Panc1 (cell line): ENCODE results near the gene SDC3. TPM values are rescaled to one million over a fixed set of nuclear protein-coding genes. Genes with fewer than 3 reads are reported as not detected.

Experiments used
- ATAC-seq: fragments of 200-7000 bp; cut with Tn5 transposase; 2 replicates; pipeline ENCODE4 v1.9.1; 2020; ENCODE audit warnings: mild to moderate bottlenecking, moderate library complexity
- BruUV-seq: library from RNA; stranded (reverse); fragments of 400-500 nt; replicated peaks from 2 replicates; lab custom pipeline; 2021; lab: Mats Ljungman, UMichigan
- CTCF ChIA-PET: fragments of 300-600 bp; sonication (Branson Sonifier 250); formaldehyde crosslinking; loops from one replicate; lab custom pipeline; 2022; ENCODE audit warnings: antibody characterized with exemption; lab: Charles Lee
- POLR2A ChIA-PET: fragments of 300-600 bp; sonication (Branson Sonifier 250); formaldehyde crosslinking; loops from one replicate; lab custom pipeline; 2022; ENCODE audit warnings: antibody characterized with exemption; lab: Charles Lee
- DNase-seq: peaks from one replicate; pipeline ENCODE4 v3.0.0-alpha.2; 2010; ENCODE audit warnings: low read depth, low spot score
- H3K27ac ChIP-seq: 2 replicates; pipeline ENCODE4 v1.5.1; 2011; ENCODE audit warnings: mild to moderate bottlenecking, low read length, inconsistent platforms
- H3K27me3 ChIP-seq: fragments of 200-500 bp; sonication (Bioruptor generic); 2 replicates; pipeline ENCODE4 v1.6.0; 2014; ENCODE audit warnings: low read length, inconsistent platforms; ENCODE audit not compliant: control insufficient read depth, insufficient read depth
- H3K36me3 ChIP-seq: fragments of 200-500 bp; sonication (Bioruptor generic); 2 replicates; pipeline ENCODE4 v1.5.1; 2014; ENCODE audit warnings: inconsistent platforms, mild to moderate bottlenecking, low read length, moderate library complexity; ENCODE audit not compliant: control insufficient read depth, insufficient read depth
- H3K4me1 ChIP-seq: 2 replicates; pipeline ENCODE4 v1.5.1; 2011; ENCODE audit warnings: inconsistent platforms, mild to moderate bottlenecking, low read length, moderate library complexity; ENCODE audit not compliant: control insufficient read depth, insufficient read depth
- H3K4me3 ChIP-seq, 2 experiments: 2 replicates each; pipeline ENCODE4 v1.5.1; 2011 to 2012; ENCODE audit warnings: low read depth in 2 of 2, low read length in 2 of 2, mild to moderate bottlenecking in 2 of 2, inconsistent platforms in 1 of 2, moderate library complexity in 1 of 2
- H3K9me3 ChIP-seq: fragments of 200-500 bp; sonication (Bioruptor generic); 2 replicates; pipeline ENCODE4 v1.5.1; 2014; ENCODE audit warnings: low read depth, mild to moderate bottlenecking, inconsistent platforms, low read length, moderate library complexity; ENCODE audit not compliant: control insufficient read depth, insufficient read depth
- CTCF ChIP-seq: fragments of 450-650 bp; IDR thresholded peaks from 2 replicates; pipeline ENCODE4 v1.5.1; 2017; ENCODE audit warnings: mild to moderate bottlenecking
- POLR2AphosphoS5 ChIP-seq: IDR thresholded peaks from 2 replicates; pipeline ENCODE4 v1.6.1; 2012; ENCODE audit warnings: mild to moderate bottlenecking, low read depth, low read length, moderate library complexity
- REST ChIP-seq, 2 experiments: IDR thresholded peaks; 2 replicates each; pipeline ENCODE4 v1.6.1; 2011 to 2012; ENCODE audit warnings: low read depth in 2 of 2, control low read depth in 1 of 2, low read length in 1 of 2, mild to moderate bottlenecking in 1 of 2, moderate library complexity in 1 of 2; ENCODE audit not compliant: insufficient read depth in 1 of 2
- SIN3A ChIP-seq: IDR thresholded peaks from 2 replicates; pipeline ENCODE4 v1.6.1; 2012; ENCODE audit warnings: low read depth, mild to moderate bottlenecking, low read length, moderate library complexity, borderline replicate concordance; ENCODE audit not compliant: insufficient read depth
- TCF7L2 ChIP-seq: IDR thresholded peaks from 2 replicates; pipeline ENCODE4 v1.6.1; 2011; ENCODE audit warnings: mild to moderate bottlenecking, low read depth, low read length, inconsistent platforms
- in situ Hi-C: cut with HindIII; loops from 2 replicates; pipeline ENCODE4 v1.10.0; 2016; ENCODE audit warnings: low sequenced_read_pairs, low pct_unique_long_range_greater_than_20kb
- intact Hi-C: fragments of 100-400 bp; cut with micrococcal nuclease; formaldehyde crosslinking; loops from one replicate; pipeline ENCODE4 v1.10.0; 2022; ENCODE audit not compliant: unreplicated experiment
- total RNA-seq: library from RNA; stranded (reverse); gene quantifications from one replicate; pipeline ENCODE4 v1.2.1, GENCODE V29; 2021; ENCODE audit not compliant: unreplicated experiment

SDC3 gene
- total RNA-seq, 1 experiment from 2014 or later: 36.1 TPM

GRCh38 chr1:30923597-30923996 is 15.0 kb upstream of the SDC3 start:
- Histone ChIP-seq H3K9me3 (no peaks in the 10 kb centered on the region), H3K27me3 (no peaks in the 10 kb centered on the region), H3K4me3 (no peak overlapping the region), H3K36me3 (no peaks in the 10 kb centered on the region), H3K4me1 (no peaks in the 10 kb centered on the region), H3K27ac (no peak overlapping the region)
- ChIA-PET CTCF (no interaction called here), POLR2A (no interaction called here)
- TF ChIP-seq CTCF: no peak
- no peak for TF ChIP-seq POLR2AphosphoS5
- no peak for TF ChIP-seq REST (IDR thresholded peaks at IDR 0.05; ENCODE audit: insufficient read depth in 1 of 2, low read depth in 2 of 2, low read length in 1 of 2)
- no peak for TF ChIP-seq SIN3A
- TF ChIP-seq TCF7L2: no peak
- BruUV-seq: no TSS peak
- in situ Hi-C loops (loop anchor here (25.0 kb wide), 1 partner anchor 111 kb away; no protein-coding TSS in a partner anchor), intact Hi-C loops (no loop called here)
- ATAC-seq: no peak
- no peak for DNase-seq

GRCh38 chr1:30920827-30921226 is 12.3 kb upstream of the SDC3 start:
- H3K27ac ChIP-seq: no peak overlapping the region
- no peak for TF ChIP-seq TCF7L2
- CTCF ChIA-PET: interaction anchor here (1.6 kb wide), 1 partner anchor 138 kb away, joined by 5 read pairs; no protein-coding TSS in a partner anchor
- no peak for ATAC-seq
- no peak for DNase-seq
- no peak overlapping the region for H3K4me3 ChIP-seq
- H3K27me3 ChIP-seq: no peaks in the 10 kb centered on the region
- no peaks in the 10 kb centered on the region for H3K9me3 ChIP-seq
- intact Hi-C loops (no loop called here), in situ Hi-C loops (loop anchor here (25.0 kb wide), 1 partner anchor 109 kb away; no protein-coding TSS in a partner anchor)
- POLR2A ChIA-PET: no interaction called here
- H3K36me3 ChIP-seq: no peaks in the 10 kb centered on the region
- BruUV-seq: no TSS peak
- H3K4me1 ChIP-seq: no peaks in the 10 kb centered on the region
